MM.1S (cell line): Measurements from ENCODE around the gene C19orf25.

Experiments used
- EZH2 ChIP-seq: fragments of 300-600 bp; sonication (generic); optimal IDR thresholded peaks from 2 replicates; pipeline ENCODE3; 2017; ENCODE audit warnings: low read depth, mild to moderate bottlenecking, antibody characterized with exemption, low read length, mixed read lengths
- TF ChIP-seq, protein P1 (sequence below): fragments of 300-600 bp; sonication (generic); IDR thresholded peaks from 2 replicates; pipeline ENCODE4 v1.5.1; 2016; ENCODE audit warnings: antibody characterized with exemption, low read length, mixed read lengths

DNA sequence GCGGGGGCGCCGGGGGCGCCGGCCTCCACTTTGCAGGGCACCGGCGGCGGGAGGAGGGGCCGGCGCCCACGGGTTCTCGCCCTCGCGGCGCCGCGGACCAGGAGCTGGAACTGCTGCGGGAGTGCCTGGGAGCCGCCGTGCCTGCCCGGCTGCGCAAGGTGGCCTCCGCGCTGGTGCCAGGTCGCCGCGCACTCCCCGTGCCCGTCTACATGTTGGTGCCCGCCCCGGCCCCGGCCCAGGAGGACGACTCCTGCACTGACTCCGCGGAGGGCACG lies 11.9 kb downstream of the C19orf25 start:
- TF ChIP-seq, protein P1, sequence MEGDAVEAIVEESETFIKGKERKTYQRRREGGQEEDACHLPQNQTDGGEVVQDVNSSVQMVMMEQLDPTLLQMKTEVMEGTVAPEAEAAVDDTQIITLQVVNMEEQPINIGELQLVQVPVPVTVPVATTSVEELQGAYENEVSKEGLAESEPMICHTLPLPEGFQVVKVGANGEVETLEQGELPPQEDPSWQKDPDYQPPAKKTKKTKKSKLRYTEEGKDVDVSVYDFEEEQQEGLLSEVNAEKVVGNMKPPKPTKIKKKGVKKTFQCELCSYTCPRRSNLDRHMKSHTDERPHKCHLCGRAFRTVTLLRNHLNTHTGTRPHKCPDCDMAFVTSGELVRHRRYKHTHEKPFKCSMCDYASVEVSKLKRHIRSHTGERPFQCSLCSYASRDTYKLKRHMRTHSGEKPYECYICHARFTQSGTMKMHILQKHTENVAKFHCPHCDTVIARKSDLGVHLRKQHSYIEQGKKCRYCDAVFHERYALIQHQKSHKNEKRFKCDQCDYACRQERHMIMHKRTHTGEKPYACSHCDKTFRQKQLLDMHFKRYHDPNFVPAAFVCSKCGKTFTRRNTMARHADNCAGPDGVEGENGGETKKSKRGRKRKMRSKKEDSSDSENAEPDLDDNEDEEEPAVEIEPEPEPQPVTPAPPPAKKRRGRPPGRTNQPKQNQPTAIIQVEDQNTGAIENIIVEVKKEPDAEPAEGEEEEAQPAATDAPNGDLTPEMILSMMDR = no peak
- TF ChIP-seq EZH2 = no peak
